ENCODE results near the gene ZNF652. TPM values are rescaled to one million over a fixed set of nuclear protein-coding genes. Genes with fewer than 3 reads are reported as not detected.
"Not testable (repeated sequence)": the region's sequence is repeated elsewhere in the genome, so short reads cannot be mapped to it uniquely, and the experiment has no call there.

ZNF652 gene
- total RNA-seq, 1 experiment from 2014 or later, result 18.3 TPM

DNA sequence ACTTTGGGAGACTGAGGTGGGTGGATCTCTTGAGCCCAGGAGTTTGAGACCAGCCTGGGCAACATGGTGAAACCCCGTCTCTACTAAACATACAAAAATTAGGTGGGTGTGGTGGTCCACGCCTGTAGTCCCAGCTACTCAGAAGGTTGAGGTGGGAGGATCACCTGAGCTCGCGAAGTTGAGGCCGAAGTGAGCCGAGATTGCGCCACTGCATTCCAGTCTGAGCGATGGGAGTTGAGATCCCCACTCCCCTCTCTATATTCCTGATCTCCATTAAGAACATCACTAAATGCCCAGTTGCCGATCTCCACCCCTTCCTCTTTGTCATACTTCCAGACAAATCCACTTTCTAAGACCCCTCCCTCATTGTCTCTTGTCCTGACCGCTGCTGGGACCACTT lies 24.3 kb upstream of the ZNF652 start:
- DNase-seq (ENCODE audit: low spot score), result no peak

DNA sequence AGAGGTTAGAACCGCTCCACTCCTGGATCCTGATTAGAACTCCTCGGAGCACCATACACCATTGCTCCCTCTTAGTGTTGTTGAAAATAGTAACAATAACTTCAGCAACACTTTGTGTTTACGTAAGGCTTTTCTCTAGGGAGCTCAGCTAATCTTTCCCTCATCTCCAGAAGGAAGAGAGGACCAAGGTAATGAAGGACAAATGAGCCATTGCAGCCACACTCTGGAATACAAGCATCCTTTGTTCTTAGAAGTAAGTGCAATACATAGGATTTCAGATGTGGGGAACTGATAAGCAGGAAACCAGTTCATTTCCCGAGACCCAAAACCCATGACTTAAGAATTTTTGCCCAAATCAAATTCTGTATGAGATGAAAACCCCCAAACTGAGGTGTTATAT lies 22.9 kb upstream of the ZNF652 start:
- DNase-seq (ENCODE audit: low spot score), result no peak

DNA sequence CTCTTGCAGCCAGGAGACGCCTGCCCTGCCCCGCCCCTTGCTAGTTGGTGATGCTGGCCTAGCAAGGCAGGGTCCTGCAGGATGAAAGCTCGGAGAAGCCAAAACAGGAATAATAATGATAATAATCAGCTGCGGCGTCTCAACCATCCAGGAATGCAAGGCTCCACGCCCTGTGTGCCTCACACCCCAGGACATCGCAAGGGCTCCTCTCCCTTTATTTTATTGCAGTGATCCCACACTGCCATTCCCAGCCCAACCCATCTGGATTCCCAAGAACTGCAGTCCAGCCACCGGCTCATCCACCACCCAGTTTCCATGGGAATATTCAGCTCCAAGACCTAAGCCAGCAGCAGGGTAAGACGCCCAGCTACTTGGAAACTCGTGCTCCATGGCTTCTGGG lies 21.0 kb upstream of the ZNF652 start:
- no peak for DNase-seq (ENCODE audit: low spot score)

DNA sequence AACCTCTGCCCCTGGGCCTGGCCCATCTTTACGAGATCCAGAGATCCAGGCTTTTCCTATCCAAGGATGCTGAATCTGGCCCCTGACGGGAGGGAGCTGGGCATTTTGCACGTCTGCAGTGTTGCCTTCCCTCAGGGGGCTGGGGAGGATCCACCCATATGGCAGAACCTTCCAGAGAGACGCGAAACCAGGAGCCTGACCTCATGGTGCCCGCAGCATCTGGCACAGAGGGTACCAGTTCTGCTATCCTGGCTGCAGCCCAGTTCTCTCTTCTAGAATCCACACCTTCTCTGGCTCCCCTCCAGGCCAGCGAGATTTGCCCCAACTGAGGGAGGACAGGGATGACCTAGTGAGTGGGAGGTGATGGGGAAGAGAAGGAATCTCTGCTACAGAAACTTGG lies 20.5 kb upstream of the ZNF652 start:
- no peak for DNase-seq (ENCODE audit: low spot score)

DNA sequence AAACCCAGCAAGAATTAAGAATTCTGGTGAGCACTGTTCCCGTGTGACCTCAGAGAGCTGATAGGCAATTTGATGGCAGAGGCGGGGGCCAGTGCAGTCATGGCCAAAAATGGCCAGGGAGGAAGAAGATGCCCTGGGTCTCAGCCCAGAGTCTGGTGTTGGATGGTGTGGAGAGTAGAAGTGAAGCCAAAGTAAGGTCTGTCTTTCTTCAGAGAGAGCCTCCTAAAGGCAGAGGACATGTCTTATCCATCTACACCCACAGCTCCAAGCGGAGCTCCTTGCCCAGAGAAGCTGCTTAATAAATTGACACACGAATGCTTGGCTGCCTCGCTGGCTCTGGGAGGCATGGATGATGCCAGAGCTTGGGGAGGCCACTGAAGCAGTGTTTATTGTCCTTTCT lies 19.7 kb upstream of the ZNF652 start:
- no peak for DNase-seq (ENCODE audit: low spot score)

DNA sequence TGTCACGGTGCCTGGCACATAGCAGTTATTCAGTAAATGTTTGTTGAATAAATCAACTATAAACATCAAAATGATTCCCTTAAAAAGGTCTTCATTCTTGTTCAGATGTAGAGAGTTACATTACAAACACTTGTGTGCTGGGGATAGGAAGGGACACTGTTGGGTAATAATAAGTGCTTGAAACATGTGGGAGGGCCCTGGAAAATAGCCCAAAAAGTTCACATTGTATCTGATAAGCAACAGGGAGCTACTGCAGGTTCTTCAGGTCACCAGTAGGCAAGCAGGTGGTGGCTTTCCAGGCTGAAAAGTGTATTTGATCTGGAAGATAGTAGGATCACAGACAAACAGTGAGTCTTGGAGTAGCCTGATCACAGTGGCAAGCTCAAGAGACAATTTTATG lies 19.0 kb upstream of the ZNF652 start:
- no peak for DNase-seq (ENCODE audit: low spot score)

DNA sequence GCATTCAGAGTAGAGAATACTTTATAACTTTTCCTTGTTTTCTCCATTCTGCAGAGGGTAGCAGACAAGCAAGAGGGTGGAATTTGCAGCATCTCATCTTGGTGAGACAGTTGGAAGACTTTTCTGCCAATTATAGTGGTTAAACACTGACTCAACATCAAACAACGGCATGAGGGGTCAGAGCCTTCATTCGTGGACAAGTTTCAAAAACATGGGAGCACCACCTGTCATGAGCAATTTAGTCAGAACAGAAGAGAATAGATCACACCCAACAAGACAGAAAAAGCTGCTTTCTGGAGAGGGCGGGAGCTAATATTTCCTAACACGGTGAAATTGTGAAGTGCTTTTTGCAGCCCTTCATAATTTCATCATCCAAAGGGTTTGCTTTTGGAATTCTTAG lies 17.9 kb upstream of the ZNF652 start:
- DNase-seq (ENCODE audit: low spot score), result no peak

DNA sequence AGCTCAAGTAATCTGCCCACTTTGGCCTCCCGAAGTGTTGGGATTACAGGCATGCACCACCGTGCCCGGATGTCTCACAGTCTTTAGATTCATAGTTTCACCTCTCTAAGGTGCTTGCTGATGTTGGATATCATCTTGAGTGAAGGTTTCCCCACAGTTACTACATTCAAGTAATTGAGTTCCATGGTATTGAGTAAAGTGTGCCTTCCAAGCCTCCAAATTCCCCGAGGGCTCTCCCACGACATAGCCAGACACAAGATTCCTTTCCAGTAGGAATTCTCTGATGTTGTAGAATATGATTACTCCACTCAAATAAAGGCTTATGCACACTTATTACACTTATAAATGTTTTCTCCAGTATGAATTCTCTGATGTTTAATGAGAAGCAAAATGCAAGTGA lies 16.3 kb upstream of the ZNF652 start:
- DNase-seq (ENCODE audit: low spot score), result no peak

DNA sequence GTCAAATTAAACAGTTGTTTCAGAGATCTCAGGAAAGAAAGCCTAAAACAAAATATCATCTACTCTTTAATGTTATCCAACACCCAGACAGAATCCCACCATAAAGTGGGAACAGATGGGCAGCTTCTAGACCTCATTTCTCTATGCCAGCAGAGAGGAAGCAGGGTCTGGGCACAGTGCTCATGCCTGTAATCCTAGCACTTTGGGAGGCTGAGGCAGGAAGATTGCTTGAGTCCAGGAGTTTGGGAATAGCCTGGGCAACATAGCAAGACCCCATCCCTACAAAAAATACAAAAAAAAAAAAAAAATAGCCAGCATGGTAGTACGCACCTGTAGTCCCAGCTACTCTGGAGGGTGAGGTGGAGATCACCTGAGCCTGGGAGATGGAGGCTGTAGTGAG lies 13.5 kb upstream of the ZNF652 start:
- DNase-seq (ENCODE audit: low spot score), result no peak

DNA sequence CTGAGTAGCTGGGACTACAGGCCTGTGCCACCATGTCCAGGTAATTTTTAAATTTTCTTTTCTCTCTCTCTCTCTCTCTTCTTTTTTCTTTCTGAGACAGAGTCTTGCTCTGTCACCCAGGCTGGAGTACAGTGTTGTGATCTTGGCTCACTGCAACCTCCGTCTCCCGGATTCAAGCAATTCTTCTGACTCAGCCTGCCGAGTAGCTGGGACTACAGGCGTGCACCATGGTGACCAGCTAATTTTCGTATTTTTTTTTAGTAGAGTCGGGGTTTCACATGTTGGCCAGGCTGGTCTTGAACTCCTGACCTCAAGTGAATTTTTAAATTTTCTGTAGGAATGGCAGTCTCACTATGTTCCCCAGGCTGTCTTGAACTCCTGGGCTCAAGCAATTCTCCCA lies 11.1 kb upstream of the ZNF652 start:
- no peak for DNase-seq (ENCODE audit: low spot score)

DNA sequence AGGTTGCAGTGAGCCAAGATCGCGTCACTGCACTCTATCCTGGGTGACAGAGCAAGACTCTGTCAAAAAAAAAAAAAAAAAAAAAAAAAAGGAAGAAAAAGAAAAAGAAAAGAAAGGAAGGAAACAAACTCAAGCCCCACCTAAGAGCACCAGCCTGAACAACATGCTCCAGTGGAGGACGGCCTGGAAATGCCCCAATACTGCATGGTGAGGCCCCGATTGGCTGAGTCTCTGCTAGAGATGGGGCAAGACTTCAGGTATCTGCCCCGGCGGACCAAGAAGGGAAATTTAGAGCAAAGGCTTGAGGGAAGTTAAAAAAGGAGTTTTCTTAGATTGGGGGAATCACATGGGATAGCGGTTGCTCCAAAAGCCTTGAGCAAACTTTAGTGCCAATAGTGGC lies 10.4 kb upstream of the ZNF652 start:
- no peak for DNase-seq (ENCODE audit: low spot score)

DNA sequence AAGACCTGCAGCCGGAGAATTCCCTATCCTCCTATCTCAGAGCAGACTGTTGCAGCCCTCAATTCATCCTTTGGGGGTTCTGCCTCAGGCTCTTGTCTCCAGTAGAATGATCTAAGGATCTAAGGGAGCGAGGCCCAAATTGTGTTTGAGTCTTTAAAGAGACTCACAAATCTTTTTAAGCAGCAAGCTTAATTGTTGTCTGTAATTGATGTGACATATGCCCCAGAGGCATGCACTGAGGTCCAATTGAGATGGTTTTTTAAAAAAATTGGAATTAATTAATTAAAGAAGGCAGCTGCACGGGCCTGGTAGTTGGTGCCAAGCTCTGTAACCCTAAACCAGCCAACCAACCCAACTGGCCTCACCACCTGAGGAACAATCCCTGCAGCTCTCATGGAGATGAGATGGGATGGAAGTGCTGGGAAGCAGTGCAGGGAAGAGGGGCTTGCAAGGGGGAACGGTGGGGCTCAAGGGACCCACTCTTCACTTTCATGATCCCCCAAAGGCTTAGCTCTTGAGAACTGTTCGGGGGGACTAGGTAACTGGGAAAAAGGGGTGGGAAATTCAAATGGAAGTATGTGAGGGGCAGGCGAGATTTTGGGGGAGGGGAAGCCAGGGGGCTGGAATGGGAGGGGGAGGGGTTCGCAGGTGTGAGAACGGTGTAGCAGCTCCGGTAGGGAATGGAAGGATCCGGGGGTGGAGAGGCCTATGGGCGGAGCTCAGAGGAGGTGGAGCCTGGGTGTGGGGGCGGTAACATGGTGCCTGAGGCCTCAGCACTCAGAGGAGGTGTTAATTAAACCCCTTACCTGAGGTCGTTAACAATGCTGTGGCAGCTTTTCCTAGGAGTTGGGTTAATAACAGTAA lies 9.2 kb upstream of the ZNF652 start:
- no peak for DNase-seq (ENCODE audit: low spot score)

DNA sequence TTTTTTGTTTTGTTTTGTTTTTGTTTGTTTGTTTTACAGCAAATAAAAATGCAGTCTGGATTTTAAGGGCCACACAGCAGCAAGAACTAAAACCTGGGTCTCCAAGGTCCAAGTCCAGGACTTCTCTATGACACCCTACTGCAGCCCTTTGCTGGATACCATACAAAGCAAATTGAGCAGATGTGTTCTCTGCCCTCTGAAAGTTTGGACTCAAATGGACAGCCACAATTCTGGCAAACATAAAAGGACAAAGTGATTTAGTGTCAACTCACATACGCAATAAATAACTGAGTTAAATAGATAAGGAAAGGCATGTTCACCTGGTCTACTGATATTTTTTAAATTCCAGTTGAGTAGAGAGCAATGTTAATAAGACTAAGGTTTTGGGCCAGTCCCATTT lies 7.7 kb upstream of the ZNF652 start:
- DNase-seq (ENCODE audit: low spot score), result no peak

DNA sequence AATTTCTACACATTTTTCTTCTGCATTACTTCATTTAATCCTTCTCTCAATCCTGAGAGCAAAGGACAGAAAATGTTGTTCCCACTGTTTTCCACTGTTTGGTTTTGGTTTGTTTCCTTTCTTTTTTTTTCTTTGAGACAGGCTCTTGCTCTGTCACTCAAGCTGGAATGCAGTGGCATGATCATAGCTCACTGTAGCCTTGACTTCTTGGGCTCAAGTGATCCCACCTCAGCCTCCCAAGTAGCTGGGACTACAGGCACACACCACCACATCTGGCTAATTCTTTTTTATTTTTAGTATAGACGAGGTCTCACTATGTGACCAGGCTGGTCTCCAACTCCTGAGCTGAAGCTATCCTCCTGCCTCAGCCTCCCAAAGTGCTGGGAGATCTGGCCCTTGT lies 7.0 kb upstream of the ZNF652 start:
- no peak for DNase-seq (ENCODE audit: low spot score)

DNA sequence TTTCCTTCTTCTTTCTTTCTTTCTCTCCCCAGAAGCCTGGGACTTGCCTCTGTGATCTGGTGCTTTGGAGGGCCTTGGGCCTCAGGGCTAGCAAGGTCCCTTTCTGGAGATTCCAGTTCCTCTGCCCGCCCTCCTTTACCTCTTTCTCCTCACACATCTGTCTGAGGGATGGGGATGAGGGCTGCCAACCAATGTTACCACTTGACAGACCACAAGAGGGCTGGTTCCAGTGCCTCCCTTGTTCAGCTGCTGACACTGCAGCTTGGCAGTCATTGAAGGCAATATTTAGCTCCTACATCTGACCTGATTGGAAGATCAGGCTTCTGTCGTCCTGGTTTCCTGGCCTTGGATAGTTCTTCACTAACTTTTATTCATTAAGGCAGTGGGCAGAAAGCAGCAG lies 3.6 kb upstream of the ZNF652 start:
- peak; percentile 65 for DNase-seq (ENCODE audit: low spot score)

DNA sequence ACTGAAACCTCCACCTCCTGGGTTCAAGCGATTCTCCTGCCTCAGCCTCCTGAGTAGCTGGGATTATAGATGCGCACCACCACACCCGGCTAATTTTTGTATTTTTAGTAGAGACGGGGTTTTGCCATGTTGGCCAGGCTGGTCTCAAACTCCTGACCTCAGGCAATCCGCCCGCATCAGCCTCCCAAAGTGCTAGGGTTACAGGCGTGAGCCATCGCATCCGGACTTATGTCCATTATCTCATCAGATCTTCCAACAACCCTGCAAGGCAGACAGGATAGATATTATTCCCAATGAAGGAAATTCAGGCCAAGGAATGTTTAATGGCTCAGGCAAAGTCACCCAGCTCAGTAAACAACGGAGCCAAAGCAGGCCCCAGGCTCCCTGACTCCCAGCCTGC lies 3.1 kb upstream of the ZNF652 start:
- DNase-seq (ENCODE audit: low spot score), result not testable (repeated sequence)

DNA sequence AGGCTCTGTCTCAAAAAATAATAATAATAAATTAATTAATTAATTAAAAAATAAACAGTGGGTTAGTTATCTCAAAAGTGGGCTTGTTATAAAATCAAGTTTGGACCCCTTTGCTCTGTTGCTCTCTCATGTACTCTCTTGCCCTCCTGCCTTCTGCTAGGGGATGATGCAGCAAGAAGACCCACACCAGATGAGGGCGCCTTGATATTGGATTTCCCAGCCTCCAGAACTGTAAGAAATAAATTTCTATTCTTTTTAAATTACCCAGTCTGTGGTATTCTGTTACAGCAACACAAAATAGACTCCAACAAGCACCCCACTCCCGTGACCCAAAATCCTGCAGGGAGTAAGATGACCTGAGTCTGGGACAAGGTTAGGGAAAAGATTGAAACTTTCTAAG lies 2.1 kb upstream of the ZNF652 start:
- DNase-seq (ENCODE audit: low spot score), result no peak

DNA sequence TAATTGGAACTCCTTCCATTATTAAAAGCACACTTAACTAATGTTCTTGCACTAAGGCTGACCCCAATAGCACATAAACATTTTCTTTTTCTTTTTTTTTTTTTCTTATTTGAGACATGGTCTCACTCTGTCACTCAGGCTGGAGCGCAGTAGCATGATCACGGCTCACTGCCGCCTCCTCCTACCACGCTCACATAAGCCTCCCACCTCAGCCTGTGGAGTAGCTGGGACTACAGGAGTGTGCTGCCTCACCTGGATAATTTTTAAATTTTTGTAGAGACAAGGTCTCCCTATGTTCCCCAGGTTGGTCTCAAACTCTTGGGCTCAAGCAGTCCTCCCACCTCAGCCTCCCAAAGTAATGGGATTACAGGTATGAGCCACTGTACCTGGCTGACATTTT lies 1.2 kb upstream of the ZNF652 start:
- DNase-seq (ENCODE audit: low spot score), result no peak

DNA sequence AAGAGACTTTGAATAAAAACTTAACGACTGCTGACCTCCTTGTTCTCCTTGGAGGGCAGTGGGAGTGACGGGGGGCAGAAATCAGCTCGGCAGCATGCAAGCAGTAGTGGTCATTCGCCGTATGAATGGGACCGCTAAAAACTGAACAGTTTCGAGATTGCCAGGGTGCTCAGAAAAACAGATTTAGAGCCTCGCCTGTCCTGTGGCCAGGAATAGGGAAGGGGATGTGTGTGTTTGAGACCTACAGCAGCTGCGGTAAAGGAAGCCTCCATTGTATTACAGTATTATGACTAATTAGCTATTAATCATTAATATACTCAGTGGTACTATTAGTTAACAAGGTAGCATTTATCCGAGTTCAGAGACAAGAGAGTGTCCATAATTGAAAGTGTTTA lies 670 bp upstream of the ZNF652 start:
- DNase-seq (ENCODE audit: low spot score), result no peak

DNA sequence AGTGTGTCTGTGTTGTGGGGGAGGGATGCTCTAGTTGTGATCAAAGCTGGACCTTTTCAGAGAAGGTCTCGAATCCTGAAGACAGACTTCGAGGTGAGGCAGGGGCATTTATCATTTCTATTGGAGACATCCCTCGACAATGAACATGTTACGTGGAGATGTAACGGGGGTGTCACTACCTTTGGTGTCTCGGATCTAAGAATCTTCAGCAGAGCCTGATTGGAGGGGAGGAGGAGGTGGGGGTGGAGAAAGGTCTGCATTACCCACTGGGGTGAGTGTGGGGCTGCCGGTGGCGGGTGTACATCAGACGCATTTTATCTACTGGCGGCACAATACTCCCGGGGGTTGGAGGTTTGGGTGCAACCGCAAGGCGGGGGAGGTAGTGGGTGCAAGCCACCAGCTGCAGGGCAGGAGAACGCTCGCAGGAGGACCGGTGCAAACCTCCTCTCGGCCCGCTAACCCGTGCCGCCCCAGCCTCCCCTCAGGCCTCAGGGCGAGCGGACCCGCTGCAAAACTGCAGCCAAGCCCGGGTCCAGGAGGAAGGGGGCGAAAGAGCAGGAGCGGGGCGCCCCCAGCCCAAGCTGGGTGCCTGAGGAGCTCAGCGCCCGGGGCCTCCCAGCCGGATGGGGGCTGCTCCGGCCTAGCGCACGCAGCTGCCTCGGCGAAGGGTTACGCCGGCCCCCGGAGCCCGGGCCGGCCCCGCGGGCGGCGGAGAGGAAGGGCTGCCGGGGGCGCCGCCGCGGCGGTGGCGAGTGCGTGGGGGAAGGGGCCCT lies 735 bp downstream of the ZNF652 start:
- DNase-seq (ENCODE audit: low spot score), result peak; percentile 21

DNA sequence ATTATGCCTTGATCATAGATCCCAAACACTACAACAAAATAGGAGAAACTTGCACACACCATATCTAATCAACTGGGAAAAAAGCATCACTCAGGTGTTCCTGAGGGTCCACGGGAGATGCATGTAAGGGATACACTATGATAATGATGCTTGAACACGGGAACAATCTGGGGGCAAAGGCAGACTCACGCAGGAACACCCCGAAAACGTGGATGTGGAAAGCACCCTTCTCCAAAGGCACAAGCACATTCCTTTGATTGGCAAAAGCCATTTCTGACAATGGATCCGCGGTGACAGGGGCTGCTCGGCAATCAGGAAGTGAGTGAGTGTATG lies 1.3 kb downstream of the ZNF652 start:
- DNase-seq (ENCODE audit: low spot score), result peak; percentile 30

DNA sequence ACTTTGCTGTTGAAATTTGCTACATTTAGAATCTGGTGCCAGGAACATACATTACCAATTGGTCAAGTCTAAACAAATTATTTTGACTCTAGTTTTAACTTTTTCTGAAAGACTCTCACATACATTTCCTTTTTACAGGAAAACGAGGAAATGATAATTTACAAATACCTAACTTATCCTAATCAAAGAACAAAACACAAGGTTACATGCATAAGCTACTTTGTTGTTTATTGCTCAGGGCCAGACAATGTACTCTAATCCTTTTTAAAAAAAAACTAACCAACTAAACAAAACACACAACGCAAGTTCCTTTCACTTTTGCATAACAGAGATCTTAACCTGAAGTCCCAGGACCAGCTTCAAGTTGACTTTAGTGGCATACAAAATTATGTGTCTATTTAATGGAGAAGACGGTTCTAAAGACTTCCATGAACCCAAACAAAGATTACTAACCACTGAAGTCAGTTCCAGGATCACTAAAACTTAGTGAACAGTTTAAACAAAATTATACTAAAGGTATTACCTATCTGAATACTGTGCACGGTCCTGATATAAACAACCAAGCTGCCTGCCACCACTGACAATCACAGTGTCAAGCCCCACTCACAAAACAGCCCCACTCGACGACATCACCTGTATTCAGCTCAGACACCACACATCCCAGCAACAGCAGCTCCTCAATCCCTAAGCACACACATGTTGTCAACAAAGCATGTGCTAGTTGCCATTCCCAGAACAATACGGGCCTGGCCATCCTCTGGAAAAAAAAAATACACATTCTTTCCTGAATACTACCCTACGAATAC lies 1.9 kb downstream of the ZNF652 start:
- no peak for DNase-seq (ENCODE audit: low spot score)

All from H4 (cell line).